PFSK-1 (cell line): ENCODE data around the gene CASS4.

Experiments used
- POLR2AphosphoS5 ChIP-seq: IDR thresholded peaks from 2 replicates; pipeline ENCODE4 v1.6.1; 2012; ENCODE audit warnings: low read depth, mild to moderate bottlenecking, control low read depth, low read length, moderate library complexity
- TF ChIP-seq, protein P1 (sequence below), 2 experiments: IDR thresholded peaks; 2 replicates each; pipeline versions ENCODE4 v1.6.1 to v1.8.0; 2011 to 2012; ENCODE audit warnings: low read depth in 2 of 2, low read length in 2 of 2, control low read depth in 1 of 2, inconsistent platforms in 1 of 2, mild to moderate bottlenecking in 1 of 2, moderate library complexity in 1 of 2; ENCODE audit not compliant: insufficient read depth in 1 of 2

DNA sequence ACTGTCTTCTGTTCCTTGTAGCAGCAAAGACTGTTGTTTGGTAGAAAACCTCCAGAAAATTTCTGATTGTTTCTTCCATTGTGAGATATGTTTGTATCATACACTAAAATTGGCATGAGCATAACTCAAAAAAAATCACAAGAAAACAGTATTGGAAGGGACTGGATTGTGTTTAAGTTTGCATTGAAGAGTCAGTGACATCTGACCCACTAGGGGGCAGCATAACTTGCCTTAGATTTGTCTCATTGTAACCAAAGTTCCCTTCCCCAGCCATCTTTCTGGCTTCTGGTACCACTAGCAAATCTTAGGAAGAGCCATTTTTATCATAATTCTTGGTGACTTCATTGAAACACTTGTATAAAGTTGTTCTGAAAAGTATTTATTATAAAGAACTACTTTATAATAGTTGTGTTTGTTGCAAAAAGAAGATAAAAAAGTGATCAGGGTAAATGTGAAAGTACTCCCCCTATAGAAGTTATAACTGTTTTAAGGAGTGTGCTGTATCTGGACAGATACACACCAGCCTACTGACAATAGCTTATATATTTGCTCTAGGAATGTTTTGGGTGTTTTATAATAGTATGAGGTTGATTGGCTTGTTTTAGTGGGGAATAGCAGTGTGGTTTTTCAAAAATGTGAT, 11.9 kb upstream of the CASS4 start:
- TF ChIP-seq POLR2AphosphoS5: no peak
- TF ChIP-seq, protein P1, sequence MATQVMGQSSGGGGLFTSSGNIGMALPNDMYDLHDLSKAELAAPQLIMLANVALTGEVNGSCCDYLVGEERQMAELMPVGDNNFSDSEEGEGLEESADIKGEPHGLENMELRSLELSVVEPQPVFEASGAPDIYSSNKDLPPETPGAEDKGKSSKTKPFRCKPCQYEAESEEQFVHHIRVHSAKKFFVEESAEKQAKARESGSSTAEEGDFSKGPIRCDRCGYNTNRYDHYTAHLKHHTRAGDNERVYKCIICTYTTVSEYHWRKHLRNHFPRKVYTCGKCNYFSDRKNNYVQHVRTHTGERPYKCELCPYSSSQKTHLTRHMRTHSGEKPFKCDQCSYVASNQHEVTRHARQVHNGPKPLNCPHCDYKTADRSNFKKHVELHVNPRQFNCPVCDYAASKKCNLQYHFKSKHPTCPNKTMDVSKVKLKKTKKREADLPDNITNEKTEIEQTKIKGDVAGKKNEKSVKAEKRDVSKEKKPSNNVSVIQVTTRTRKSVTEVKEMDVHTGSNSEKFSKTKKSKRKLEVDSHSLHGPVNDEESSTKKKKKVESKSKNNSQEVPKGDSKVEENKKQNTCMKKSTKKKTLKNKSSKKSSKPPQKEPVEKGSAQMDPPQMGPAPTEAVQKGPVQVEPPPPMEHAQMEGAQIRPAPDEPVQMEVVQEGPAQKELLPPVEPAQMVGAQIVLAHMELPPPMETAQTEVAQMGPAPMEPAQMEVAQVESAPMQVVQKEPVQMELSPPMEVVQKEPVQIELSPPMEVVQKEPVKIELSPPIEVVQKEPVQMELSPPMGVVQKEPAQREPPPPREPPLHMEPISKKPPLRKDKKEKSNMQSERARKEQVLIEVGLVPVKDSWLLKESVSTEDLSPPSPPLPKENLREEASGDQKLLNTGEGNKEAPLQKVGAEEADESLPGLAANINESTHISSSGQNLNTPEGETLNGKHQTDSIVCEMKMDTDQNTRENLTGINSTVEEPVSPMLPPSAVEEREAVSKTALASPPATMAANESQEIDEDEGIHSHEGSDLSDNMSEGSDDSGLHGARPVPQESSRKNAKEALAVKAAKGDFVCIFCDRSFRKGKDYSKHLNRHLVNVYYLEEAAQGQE (IDR thresholded peaks at IDR 0.05; ENCODE audit: insufficient read depth in 1 of 2, low read depth in 2 of 2, low read length in 2 of 2): no peak
